Stimulated activated CD4-positive, alpha-beta T cell treated with anti-CD3 and anti-CD28 coated beads, Interleukin-1b, Interleukin-23, amount 100 ng/mL, for 24 hours (primary cell): ENCODE data around the gene PNLIPRP3.

ENCODE experiments used
- DNase-seq, 4 experiments: peaks; one replicate each; pipeline ENCODE4 v3.0.0-alpha.2; 2020; ENCODE audit warnings: low read depth in 4 of 4, low spot score in 1 of 4

The PNLIPRP3 gene

DNA sequence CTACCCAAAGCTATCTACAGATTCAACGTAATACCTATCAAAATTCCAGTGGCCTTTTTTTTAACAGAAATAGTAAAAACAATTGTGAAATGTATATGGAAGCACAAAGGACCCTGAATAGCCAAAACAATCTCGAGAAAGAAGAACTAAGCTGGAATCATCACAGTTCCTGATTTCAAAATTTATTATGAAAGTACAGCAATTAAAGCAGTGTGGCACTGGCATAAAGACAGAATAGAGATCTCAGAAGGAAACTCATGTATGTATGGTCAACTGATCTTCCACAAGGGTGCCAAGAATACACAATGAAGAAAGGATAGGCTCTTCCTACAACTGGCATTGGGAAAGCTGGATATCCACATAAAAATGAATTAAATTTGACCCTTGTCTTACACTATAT, 23.2 kb downstream of the PNLIPRP3 start:
- DNase-seq, result no peak

GRCh38 chr10:116451711-116452337, 24.2 kb downstream of the PNLIPRP3 start:
- no peak for DNase-seq

- no peak for DNase-seq
These were observed 24.7 kb downstream of the PNLIPRP3 start for GRCh38 chr10:116452338-116452720.

- DNase-seq, result no peak
These were observed 29.8 kb downstream of the PNLIPRP3 start for GRCh38 chr10:116457488-116457887.

- no peak for DNase-seq
These were observed 32.6 kb downstream of the PNLIPRP3 start for GRCh38 chr10:116460219-116460618.

DNA sequence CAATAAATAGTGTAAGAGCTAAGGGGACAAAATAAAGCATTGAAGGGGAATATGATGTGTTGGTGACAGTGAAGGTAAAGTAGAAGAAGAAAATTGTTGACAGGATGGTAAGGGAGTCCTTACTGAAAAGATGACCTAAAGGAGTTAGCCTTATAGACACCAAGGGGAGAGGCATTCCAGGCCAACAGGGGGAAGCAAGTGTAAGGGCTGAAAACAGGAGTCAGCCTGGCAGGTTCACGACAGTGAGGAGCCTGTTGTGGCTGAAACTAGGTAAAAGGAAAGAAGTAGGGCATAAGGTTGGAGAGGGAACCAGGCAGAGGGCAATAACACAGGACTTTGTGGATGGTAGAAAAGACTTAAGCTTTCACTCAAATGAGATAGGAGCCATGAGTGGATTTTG, 34.0 kb downstream of the PNLIPRP3 start:
- DNase-seq, result no peak

DNA sequence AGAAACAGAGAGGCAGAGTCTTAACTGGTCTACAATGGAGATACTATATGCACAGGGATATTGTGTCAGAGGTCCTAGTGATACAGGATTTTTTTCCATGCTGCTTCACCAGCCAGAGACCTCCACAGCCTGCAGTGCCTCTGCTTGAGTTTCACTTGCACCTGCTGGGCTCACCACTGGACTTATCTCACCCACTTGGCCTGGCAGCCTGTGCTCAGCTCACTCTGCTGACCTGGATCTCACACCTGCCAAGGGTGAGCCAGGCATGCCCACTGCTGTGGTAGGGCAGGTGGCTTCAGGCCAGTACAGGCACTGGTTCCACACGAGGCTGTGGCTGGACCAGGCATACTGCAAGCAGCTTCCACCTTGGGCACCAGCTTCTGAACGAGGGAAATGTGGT, 36.6 kb downstream of the PNLIPRP3 start:
- DNase-seq, result no peak

- no peak for DNase-seq
These were observed 37.9 kb downstream of the PNLIPRP3 start for GRCh38 chr10:116465546-116465945.

DNA sequence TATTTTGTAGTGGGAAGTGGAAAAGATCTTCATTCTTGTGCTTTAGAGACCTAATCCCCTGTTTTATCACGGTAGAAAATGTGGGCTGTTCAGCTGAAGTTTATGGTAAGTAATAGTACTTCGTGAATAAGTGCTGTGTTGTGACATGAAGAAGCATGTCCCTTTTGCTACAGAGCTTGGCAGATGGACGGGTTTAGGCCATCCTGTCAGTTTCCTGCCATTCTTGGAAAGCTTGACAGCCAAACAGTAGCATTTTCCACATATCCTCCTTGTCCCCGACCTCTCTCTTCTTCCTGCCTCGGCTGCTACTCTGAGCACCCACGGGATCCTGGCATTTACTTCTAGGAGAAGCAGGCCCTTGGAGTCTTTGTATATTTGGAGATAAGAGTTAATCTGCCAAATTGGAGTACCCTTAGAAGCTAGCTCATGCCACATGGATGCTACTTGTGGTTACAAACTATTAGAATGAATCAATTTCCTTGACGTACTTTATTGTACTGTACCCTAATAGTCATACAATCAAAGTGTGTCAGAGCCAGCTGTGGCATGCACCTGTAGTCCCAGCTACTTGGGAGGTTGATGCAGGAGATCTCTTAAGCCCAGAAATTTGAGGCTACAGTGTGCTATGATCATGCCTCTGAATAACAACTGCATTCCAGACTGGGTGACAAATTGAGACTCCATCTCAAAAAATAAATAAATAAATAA, 39.2 kb downstream of the PNLIPRP3 start:
- no peak for DNase-seq

GRCh38 chr10:116469437-116469836, 41.8 kb downstream of the PNLIPRP3 start:
- no peak for DNase-seq

DNA sequence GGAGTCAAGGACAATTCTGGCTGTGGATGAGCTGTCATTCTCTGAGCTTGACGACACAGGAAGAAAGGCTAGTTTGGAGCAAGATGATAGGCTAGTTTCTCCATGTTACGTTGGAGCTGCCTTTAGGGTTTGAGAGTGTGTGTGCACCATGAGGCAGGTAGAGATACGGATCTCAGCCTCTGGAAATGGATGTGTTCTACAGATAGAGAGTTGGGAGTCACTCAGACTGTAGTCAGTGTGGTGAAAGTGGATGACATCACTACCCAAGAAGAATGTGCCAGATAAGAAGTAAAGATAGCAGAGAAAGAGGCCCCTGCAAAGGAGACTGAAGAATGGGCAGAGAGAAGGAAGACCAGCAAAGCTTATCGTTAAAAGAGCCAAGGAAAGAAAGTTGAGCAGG, 42.4 kb downstream of the PNLIPRP3 start:
- DNase-seq, result no peak

- DNase-seq, result no peak
These were observed 43.2 kb downstream of the PNLIPRP3 start for GRCh38 chr10:116470768-116471415.

DNA sequence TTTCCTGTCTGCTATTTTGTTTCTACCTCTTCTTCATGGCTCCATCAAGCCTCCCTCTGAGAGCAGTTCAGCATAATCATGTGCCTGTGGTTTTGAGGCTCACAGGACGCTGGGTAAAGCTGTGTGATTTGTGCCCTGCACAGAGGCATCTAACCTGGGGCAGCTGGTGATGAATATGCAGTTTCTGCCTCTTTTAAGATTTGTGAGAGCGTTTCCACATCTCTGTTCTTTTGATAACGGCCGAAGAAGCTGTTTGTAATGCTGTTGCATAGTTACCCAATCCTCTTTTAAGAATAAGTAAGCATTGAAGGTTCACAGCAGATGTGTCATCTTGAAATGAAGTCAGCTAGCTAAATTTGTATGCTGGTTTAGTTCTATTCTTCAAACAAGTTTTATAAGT, 45.2 kb downstream of the PNLIPRP3 start:
- no peak for DNase-seq

DNA sequence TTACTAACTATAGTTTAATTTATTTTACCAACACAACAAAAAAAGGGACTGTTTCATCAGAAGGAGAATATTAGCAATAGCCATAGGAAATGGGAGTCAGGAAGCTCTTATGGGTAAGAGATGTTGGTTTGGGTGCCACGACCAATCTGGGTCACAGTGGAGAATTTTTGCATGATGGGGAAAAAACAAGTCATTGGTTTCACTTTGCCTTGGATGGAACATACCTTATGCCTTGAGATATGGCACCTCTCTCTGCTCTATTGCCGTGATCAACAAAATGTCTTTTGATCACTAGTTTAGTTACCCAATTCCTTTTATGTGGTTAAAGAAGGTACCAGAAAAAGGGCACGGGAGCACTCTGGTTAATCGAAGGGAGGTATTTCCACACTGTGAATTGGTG, 48.2 kb downstream of the PNLIPRP3 start:
- DNase-seq, result no peak

- no peak for DNase-seq
These were observed 48.8 kb downstream of the PNLIPRP3 start for GRCh38 chr10:116476461-116476860.

DNA sequence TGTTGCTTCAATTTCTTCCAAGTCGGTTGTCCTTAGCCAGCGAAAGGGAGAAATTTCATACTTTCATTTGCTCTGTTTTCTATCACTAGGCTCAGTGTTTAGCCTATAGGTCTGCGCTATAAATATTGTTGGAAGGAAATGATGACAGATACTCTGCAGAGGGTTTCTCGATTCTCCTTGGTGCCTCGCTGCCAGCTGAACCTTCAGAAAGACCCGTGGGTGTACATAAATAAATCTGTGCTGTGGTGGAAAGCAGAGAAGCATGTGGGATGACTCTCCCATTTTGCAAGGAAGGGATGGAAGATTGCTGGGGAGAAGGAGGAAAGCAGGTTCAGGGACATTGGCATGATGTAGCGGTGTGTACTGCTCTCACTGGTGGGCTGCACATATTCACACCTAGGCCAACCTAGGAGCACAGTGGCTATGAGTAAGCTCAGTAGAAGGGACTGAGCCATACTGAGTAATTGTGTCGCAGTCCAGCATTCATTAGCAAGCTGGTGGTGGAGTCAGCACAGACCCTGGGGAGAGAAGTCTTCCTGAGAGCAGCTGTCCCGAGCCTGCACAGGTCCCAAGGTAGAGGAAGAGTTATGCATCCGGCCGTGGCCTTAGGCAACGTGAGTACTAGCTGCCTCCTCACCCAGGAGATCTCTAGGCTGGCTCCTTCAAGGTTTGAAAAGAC, 50.5 kb downstream of the PNLIPRP3 start:
- DNase-seq, result no peak

GRCh38 chr10:116486770-116487448, 59.3 kb downstream of the PNLIPRP3 start:
- DNase-seq, result no peak

DNA sequence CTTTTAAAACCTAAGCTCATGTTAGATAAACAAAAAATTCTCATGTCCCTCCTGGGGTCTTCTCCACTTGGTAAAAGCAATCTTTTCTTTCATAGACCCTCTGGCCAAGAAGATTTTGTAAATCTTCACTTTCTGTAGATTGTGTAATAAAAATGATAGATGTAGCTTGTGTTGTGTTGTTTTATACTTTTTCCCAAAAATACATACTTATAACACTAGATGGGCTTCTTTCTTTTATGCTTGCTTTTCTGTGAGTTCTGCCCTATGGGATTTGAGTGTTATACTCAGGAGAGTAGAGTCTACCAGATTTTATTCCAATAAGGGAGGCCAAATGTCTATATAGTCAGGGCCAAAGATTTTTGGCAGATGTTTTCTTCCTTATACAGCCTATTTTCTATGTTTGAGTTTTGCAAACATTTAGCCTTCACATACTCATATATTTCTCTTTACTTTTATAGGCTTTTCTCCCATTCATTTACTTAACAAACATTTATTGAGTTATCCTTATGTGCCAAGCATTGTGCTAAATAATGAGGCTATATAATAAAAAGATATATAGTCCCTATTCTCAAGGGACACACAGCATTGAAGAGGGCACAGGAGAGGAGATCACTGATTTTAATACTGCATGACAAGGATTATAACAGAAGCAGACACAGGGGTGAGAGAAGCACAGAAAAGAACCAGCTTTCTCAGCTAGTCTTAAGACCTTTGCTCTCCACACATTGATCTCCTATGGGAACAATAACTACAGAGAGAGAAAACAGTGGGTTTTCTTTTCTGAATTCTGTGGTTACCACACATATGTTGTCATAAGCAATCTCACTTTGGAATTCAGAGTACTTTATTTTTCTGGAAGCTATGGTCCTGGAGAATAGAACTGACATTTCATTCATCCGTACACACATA, 60.1 kb downstream of the PNLIPRP3 start:
- DNase-seq, result no peak

DNA sequence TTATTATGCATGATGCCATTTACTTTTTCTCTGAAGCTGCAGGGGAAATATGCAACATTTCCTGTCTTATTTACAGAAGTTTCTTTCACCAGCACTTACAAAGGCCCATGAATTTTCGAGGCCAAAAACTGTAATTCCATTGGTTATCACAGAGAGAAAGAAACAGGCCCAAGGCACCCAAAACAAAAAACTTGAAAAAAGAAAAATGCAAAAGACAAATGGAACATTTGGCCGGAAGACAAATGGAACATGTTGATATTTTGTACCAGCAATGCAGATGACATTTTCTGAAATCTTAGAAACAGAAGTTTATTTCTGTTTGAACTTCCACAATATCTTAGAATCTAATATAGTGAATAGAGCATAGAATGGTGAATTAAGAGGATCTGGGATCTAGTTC, 61.8 kb downstream of the PNLIPRP3 start:
- no peak for DNase-seq

DNA sequence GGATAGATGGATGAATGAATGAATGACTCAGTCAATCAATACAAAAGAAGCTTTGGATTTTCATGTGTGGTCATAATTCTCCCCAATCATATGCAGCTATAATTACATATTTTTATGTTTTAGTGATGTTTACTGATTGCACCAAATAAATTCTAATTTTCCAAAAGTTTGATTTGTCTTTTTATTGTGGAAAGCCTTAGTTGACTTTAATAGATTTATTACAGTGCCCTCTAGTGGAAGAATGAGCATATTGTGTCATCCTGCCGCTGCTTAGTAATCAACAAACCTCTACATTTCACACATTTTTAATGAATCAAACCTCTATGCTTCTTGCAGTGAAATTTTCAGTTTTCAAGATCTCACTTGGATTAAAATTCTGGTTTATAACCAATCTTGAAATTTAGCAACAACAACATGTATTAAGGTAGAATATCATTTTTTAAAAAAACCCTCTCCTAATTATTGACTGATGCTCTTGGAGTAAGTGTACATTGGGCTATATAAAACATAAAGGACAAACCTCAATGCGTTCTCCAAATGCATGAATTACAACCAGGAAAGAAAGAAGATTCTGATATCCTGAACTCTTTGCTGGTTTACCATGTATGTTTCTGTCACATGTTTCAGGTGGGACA, 62.5 kb downstream of the PNLIPRP3 start:
- no peak for DNase-seq
